Breast epithelium (tissue), 4 donors: ENCODE results near the gene C3. TPM values are rescaled to one million over a fixed set of nuclear protein-coding genes. Genes with fewer than 3 reads are reported as not detected.
"Not testable (repeated sequence)": the region's sequence is repeated elsewhere in the genome, so short reads cannot be mapped to it uniquely, and the experiment has no call there.

Experiments used
- DNase-seq, 2 donors: peaks; one replicate each; pipeline ENCODE4 v3.0.0-alpha.2; 2019; ENCODE audit warnings: low spot score in 2 of 2
- H3K27ac ChIP-seq, 2 donors: fragments of 200-600 bp; sonication (generic) in 1 of 2; one replicate each; pipeline ENCODE4 v1.5.1; 2016 to 2019; ENCODE audit warnings: mild to moderate bottlenecking in 1 of 2
- H3K27me3 ChIP-seq, 2 donors: fragments of 200-600 bp; sonication (generic) in 1 of 2; one replicate each; pipeline versions ENCODE4 v1.5.1 to v1.6.0; 2017 to 2019; ENCODE audit warnings: control low read depth in 1 of 2, mild to moderate bottlenecking in 1 of 2
- H3K36me3 ChIP-seq: fragments of 200-600 bp; one replicate; pipeline ENCODE4 v1.5.1; 2019
- H3K4me1 ChIP-seq, 2 donors: fragments of 200-600 bp; sonication (generic); one replicate each; pipeline ENCODE4 v1.5.1; 2016 to 2019; ENCODE audit warnings: control low read depth in 1 of 2
- H3K4me3 ChIP-seq, 3 donors: fragments of 200-600 bp; sonication (generic); 1 replicate in 2 of 3; 2 replicates in 1 of 3; pipeline ENCODE4 v1.5.1; 2016 to 2019; ENCODE audit warnings: mild to moderate bottlenecking in 3 of 3, moderate library complexity in 2 of 3
- H3K9me3 ChIP-seq, 2 donors: fragments of 200-600 bp; sonication (generic) in 1 of 2; one replicate each; pipeline ENCODE4 v1.5.1; 2016 to 2019; ENCODE audit warnings: control low read depth in 1 of 2
- POLR2A ChIP-seq: fragments of 450-650 bp; IDR thresholded peaks from one replicate; pipeline ENCODE4 v1.6.1; 2016; ENCODE audit warnings: antibody characterized with exemption, mild to moderate bottlenecking, moderate library complexity
- POLR2AphosphoS5 ChIP-seq, 3 donors: sonication (generic); formaldehyde crosslinking; IDR thresholded peaks; one replicate each; pipeline ENCODE4 v1.6.1; 2017; ENCODE audit warnings: antibody characterized with exemption in 3 of 3
- intact Hi-C: fragments of 100-400 bp; cut with DNase I; formaldehyde crosslinking; loops from one replicate; pipeline ENCODE4 v1.15.1; 2023; ENCODE audit warnings: low total_unique reads
- total RNA-seq, 3 donors: library from RNA; depleted of rRNA; stranded (reverse); fragments of >200 nt; gene quantifications; one replicate each; pipeline ENCODE4 v1.1.0, GENCODE V29; 2016
- TF ChIP-seq, protein P1 (sequence below), 3 donors: fragments of 450-650 bp; IDR thresholded peaks; one replicate each; pipeline ENCODE4 v1.5.1; 2016 to 2017; ENCODE audit warnings: antibody characterized with exemption in 3 of 3, mild to moderate bottlenecking in 3 of 3, moderate library complexity in 3 of 3

Gene C3
- total RNA-seq, 3 donors from 2014 or later: 856 to 1,298 (median 1,115) TPM

GRCh38 chr19:6712231-6712630 is 8.2 kb downstream of the C3 start:
- Histone ChIP-seq H3K4me1 (no peaks in the 10 kb centered on the region), H3K27me3 (peaks cover 0 to 6% of the 10 kb centered on the region in 2 donors), H3K27ac (no peak overlapping the region), H3K4me3 (no peak overlapping the region), H3K9me3 (no peaks in the 10 kb centered on the region), H3K36me3 (no peaks in the 10 kb centered on the region)
- intact Hi-C loops: no loop called here
- no peak for DNase-seq
- no peak for TF ChIP-seq POLR2A
- TF ChIP-seq, protein P1, sequence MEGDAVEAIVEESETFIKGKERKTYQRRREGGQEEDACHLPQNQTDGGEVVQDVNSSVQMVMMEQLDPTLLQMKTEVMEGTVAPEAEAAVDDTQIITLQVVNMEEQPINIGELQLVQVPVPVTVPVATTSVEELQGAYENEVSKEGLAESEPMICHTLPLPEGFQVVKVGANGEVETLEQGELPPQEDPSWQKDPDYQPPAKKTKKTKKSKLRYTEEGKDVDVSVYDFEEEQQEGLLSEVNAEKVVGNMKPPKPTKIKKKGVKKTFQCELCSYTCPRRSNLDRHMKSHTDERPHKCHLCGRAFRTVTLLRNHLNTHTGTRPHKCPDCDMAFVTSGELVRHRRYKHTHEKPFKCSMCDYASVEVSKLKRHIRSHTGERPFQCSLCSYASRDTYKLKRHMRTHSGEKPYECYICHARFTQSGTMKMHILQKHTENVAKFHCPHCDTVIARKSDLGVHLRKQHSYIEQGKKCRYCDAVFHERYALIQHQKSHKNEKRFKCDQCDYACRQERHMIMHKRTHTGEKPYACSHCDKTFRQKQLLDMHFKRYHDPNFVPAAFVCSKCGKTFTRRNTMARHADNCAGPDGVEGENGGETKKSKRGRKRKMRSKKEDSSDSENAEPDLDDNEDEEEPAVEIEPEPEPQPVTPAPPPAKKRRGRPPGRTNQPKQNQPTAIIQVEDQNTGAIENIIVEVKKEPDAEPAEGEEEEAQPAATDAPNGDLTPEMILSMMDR (IDR thresholded peaks at IDR 0.05): no peak

DNA sequence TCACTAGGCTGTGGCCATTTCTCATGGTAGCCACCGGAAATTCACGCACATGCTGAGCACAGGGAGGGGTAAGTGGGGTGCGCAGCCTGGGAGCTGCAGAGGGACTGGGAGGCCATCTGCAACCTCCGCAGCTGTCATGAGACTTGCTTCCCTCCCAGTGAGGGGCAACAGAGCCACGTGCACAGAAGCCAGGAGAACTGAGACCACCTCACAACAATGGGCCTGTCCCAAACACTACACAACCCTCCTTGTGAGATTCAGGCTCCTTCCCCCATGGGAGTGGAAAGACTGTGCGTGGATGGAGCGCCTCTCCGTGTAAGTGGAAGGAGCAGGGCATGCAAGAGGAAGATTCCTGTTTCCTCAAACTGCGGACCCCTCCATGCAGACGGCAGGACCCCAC is 8.8 kb downstream of the C3 start:
- TF ChIP-seq POLR2AphosphoS5 (IDR thresholded peaks at IDR 0.05) (no peak), POLR2A (no peak)
- TF ChIP-seq, protein P1 (IDR thresholded peaks at IDR 0.05): no peak
- DNase-seq: no peak
- intact Hi-C loops: no loop called here
- H3K36me3 ChIP-seq: no peaks in the 10 kb centered on the region
- peaks cover 0 to 6% of the 10 kb centered on the region in 2 donors for H3K27me3 ChIP-seq
- H3K27ac ChIP-seq: no peak overlapping the region
- no peaks in the 10 kb centered on the region for H3K9me3 ChIP-seq
- H3K4me3 ChIP-seq: no peak overlapping the region
- H3K4me1 ChIP-seq: no peaks in the 10 kb centered on the region

DNA sequence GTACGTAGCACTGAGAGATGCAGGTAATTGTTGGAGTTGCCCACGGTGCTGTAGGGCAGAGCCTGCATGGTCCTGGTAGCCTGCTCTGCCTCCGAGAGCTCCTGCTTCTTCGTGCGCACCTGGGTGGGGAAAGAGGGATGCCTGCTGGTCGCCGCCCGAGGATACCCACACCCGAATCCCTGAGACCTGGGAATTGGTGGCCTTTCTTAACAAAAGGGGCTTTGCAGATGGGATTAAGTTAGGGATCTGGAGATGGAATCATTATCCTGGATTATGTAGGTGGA is 9.4 kb downstream of the C3 start:
- intact Hi-C loops: no loop called here
- peaks cover 0 to 6% of the 10 kb centered on the region in 2 donors for H3K27me3 ChIP-seq
- H3K27ac ChIP-seq: peak overlapping the region in 1 of 2 donors; percentile 32
- no peak overlapping the region for H3K4me3 ChIP-seq
- H3K36me3 ChIP-seq: no peaks in the 10 kb centered on the region
- H3K4me1 ChIP-seq: no peaks in the 10 kb centered on the region
- H3K9me3 ChIP-seq: no peaks in the 10 kb centered on the region
- TF ChIP-seq, protein P1 (IDR thresholded peaks at IDR 0.05): no peak
- TF ChIP-seq POLR2A: no peak
- TF ChIP-seq POLR2AphosphoS5 (IDR thresholded peaks at IDR 0.05): no peak
- no peak for DNase-seq

DNA sequence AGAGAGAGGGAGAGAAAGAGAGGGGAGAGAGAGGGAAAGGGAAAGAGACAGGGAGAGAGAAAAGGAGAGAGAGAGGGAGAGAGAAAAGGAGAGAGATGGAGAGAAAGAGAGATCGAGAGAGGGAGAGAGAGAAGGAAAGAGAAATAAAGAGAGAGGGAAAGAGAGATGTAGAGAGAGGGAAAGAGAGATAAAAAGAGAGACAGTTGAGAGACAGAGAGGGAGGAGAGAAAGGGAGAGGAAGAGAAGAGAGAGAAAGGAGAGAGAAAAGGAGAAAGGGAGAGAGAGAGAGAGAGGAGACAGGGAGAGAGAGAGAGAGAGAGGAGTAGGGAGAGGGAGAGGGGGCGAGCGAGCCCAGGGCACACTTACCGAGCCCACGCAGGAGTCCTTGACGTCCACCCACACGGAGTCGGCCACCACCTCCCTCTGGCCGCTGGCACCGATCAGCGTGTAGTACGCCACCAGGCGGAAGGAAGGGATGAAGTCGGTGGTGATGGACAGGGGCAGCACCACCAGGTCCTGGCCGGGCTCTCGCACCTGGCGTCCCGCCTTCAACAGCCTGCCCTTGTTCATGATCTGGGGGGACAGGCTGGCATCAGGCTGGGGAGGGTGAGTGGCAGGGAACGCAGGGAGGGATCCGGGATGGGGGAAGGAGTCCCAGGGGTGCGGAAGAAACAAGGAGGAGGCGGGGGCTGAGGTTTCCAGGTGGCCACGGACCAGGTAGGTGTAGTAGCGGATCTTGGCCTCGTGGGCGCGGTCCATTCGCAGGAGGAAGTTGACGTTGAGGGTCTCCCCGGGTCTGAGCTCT is 10.0 kb downstream of the C3 start:
- Histone ChIP-seq H3K36me3 (no peaks in the 10 kb centered on the region), H3K4me1 (no peaks in the 10 kb centered on the region), H3K9me3 (no peaks in the 10 kb centered on the region), H3K27me3 (peaks cover 0 to 6% of the 10 kb centered on the region in 2 donors), H3K4me3 (no peak overlapping the region), H3K27ac (peak overlapping the region in 1 of 2 donors; percentile 32)
- intact Hi-C loops: no loop called here
- DNase-seq: no peak
- TF ChIP-seq POLR2A (no peak), POLR2AphosphoS5 (IDR thresholded peaks at IDR 0.05) (no peak)
- TF ChIP-seq, protein P1 (IDR thresholded peaks at IDR 0.05): no peak

- intact Hi-C loops: no loop called here
- Histone ChIP-seq H3K27ac (no peak overlapping the region), H3K4me3 (no peak overlapping the region), H3K9me3 (no peaks in the 10 kb centered on the region), H3K27me3 (peaks cover 0 to 6% of the 10 kb centered on the region in 2 donors), H3K36me3 (no peaks in the 10 kb centered on the region), H3K4me1 (no peaks in the 10 kb centered on the region)
- DNase-seq: no peak
- no peak for TF ChIP-seq POLR2A
- TF ChIP-seq POLR2AphosphoS5 (IDR thresholded peaks at IDR 0.05): no peak
- TF ChIP-seq, protein P1 (IDR thresholded peaks at IDR 0.05): no peak
Measured at GRCh38 chr19:6709549-6709948, 10.9 kb downstream of the C3 start.

DNA sequence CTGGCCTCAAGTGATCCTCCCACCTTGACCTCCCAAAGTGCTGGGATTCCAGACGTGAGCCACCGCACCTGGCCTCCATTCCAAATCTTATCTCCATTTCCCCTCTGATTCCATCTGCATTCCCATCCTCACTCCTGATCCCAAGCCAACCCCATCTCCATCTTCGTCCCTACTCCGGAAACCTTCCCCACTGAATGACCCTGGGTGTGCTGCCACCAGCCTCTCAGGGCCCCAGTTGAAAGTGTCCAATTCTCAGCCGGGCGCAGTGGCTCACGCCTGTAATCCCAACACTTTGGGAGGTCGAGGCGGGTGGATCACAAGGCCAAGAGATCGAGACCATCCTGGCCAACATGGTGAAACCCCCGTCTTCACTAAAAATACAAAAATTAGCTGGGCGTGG is 11.5 kb downstream of the C3 start:
- intact Hi-C loops, DNase-seq: not testable (repeated sequence)

More for the DNA sequence above, 11.5 kb downstream of the C3 start:
- H3K4me3 ChIP-seq, H3K27ac ChIP-seq, H3K4me1 ChIP-seq, H3K27me3 ChIP-seq, H3K9me3 ChIP-seq, H3K36me3 ChIP-seq: not testable (repeated sequence)
